ENCODE data around the gene TMC3. TPM values are rescaled to one million over a fixed set of nuclear protein-coding genes. Genes with fewer than 3 reads are reported as not detected.

Gene TMC3
- total and polyA plus RNA-seq, 2 of the 13 experiments (the other 11 are each of a cell fraction or from before 2014, with no cell fraction given), result not detected

DNA sequence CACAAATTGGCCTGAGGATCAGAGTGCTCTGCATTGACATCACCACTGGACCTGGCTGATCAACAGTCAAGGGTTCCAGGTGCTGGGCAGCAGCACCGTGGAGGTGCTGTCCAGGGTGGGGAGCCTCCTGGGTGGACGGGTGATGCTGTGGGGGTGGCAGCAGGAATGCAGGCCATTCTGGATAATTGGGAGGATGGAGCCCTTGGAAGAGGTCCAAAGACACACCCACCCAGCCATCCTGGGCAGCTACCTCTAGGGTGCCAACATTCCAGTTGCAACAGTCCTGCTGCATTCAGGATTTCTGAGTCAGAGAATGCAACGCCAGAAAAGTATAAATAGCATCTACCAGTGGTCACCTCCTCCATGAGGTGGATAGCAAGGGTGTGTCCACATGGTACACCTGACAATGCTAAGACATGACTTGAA lies 76.9 kb downstream of the TMC3 start (continued):
- TF ChIP-seq ZNF44 (CRISPR knock-in tag; IDR thresholded peaks at IDR 0.05) (no peak), ZNF775 (CRISPR knock-in tag; IDR thresholded peaks at IDR 0.05; ENCODE audit: borderline replicate concordance) (no peak), GPBP1L1 (CRISPR knock-in tag; IDR thresholded peaks at IDR 0.05) (no peak)
- TF ChIP-seq, protein P1, sequence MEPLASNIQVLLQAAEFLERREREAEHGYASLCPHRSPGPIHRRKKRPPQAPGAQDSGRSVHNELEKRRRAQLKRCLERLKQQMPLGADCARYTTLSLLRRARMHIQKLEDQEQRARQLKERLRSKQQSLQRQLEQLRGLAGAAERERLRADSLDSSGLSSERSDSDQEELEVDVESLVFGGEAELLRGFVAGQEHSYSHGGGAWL (CRISPR knock-in tag; IDR thresholded peaks at IDR 0.05), result no peak

- DNase-seq (ENCODE audit: low spot score) (no peak), FAIRE-seq (no peak), ATAC-seq (no peak)
- ChIA-PET POLR2A (no interaction called here), CTCF (ENCODE audit: low intra/inter-chr PET ratio, low total read pairs) (no interaction called here)
- Histone ChIP-seq H3K4me1 (ENCODE audit: insufficient read depth, low read length) (no peaks in the 10 kb centered on the region), H3K9ac (ENCODE audit: insufficient read depth, low read depth, low read length) (no peak overlapping the region), H3K4me3 (replicated peaks in 1 of 3; ENCODE audit: insufficient read depth in 1 of 3, low read depth in 2 of 3, low read length in 3 of 3) (no peak overlapping the region), H3K36me3 (replicated peaks in 1 of 2; ENCODE audit: control insufficient read depth in 1 of 2, insufficient read depth in 2 of 2, low read length in 2 of 2) (no peaks in the 10 kb centered on the region), H3K27ac (ENCODE audit: extremely low read length, insufficient read depth, low read length) (no peak overlapping the region), H3K27me3 (ENCODE audit: control insufficient read depth in 1 of 2, insufficient read depth in 2 of 2, low read length in 2 of 2) (peaks cover 0 to 30% of the 10 kb centered on the region in 2 experiments; a peak in 2 of 5 replicates), H4K20me1 (ENCODE audit: insufficient read depth, low read length) (no peaks in the 10 kb centered on the region), H3K4me2 (ENCODE audit: low read depth, low read length) (no peak overlapping the region), H3K79me2 (ENCODE audit: insufficient read depth, low read length) (no peaks in the 10 kb centered on the region), H3K9me3 (ENCODE audit: low read length) (no peaks in the 10 kb centered on the region), H2AFZ (ENCODE audit: low read length) (no peak overlapping the region)
- TF ChIP-seq FOSL2 (CRISPR knock-in tag; IDR thresholded peaks at IDR 0.05) (no peak), NCOR1 (IDR thresholded peaks at IDR 0.05; ENCODE audit: borderline replicate concordance, low read length) (no peak), FOXA1 (IDR thresholded peaks at IDR 0.05) (no peak), FOXA1 (CRISPR knock-in tag; IDR thresholded peaks at IDR 0.05) (no peak), SCMH1 (CRISPR knock-in tag; IDR thresholded peaks at IDR 0.05; ENCODE audit: borderline replicate concordance) (no peak), CCAR2 (optimal IDR thresholded peaks at IDR 0.05; ENCODE audit: low read depth, low read length) (no peak), ZNF281 (CRISPR knock-in tag; IDR thresholded peaks at IDR 0.05; ENCODE audit: borderline replicate concordance) (no peak), ATF6 (CRISPR knock-in tag; conservative IDR thresholded peaks at IDR 0.05) (no peak)
- TF ChIP-seq, protein P2, sequence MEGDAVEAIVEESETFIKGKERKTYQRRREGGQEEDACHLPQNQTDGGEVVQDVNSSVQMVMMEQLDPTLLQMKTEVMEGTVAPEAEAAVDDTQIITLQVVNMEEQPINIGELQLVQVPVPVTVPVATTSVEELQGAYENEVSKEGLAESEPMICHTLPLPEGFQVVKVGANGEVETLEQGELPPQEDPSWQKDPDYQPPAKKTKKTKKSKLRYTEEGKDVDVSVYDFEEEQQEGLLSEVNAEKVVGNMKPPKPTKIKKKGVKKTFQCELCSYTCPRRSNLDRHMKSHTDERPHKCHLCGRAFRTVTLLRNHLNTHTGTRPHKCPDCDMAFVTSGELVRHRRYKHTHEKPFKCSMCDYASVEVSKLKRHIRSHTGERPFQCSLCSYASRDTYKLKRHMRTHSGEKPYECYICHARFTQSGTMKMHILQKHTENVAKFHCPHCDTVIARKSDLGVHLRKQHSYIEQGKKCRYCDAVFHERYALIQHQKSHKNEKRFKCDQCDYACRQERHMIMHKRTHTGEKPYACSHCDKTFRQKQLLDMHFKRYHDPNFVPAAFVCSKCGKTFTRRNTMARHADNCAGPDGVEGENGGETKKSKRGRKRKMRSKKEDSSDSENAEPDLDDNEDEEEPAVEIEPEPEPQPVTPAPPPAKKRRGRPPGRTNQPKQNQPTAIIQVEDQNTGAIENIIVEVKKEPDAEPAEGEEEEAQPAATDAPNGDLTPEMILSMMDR (CRISPR knock-in tag; IDR thresholded peaks at IDR 0.05), result no peak
- TF ChIP-seq, protein P3, sequence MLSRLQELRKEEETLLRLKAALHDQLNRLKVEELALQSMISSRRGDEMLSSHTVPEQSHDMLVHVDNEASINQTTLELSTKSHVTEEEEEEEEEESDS (CRISPR knock-in tag; IDR thresholded peaks at IDR 0.05; ENCODE audit: borderline replicate concordance), result no peak
- intact Hi-C loops (cut with micrococcal nuclease; ENCODE audit: unreplicated experiment) (no loop called here), in situ Hi-C loops (cut with HindIII; ENCODE audit: extremely low pct_ligation_motif_present, low pct_unique_long_range_greater_than_20kb) (no loop called here)
- 4% methylated on average over 11 of the region's 11 CpGs for WGBS (ENCODE audit: low lambda C conversion rate)
- no TSS peak for BruUV-seq (replicated peaks)
These were observed 77.3 kb downstream of the TMC3 start for GRCh38 chr15:81296673-81297072.

Measured in HepG2 (cell line).